ENCODE measurements around the gene DCAF12.

The DCAF12 gene

DNA sequence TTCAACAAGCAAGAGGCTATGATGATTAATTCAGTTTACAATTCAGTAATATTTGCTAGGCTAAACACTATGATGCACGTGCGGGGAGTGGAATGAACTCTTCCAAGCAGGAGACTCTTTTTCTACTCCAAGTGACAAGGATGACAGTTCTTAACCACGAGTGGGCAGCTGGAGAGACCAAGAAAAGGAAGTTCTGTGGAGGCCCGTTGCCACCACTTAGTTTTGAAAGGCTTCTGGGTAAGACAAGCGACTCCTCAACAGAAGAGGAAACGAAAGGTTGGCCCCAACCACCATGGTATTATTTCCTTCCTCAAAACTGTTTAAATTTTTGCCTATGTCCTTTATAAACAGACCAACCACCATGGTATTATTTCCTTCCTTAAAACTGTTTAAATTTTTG lies 2.8 kb downstream of the DCAF12 start:
- H3K4me1 ChIP-seq (ENCODE audit: control insufficient read depth, insufficient read depth, low read length) = peaks cover 29% of the 10 kb centered on the region
- no peaks in the 10 kb centered on the region for H3K9me3 ChIP-seq (ENCODE audit: control insufficient read depth, low read length)
- no peaks in the 10 kb centered on the region for H3K27me3 ChIP-seq (ENCODE audit: control insufficient read depth, insufficient read depth, low read length)
- H3K4me3 ChIP-seq (ENCODE audit: low read length) = no peak overlapping the region
- no peaks in the 10 kb centered on the region for H3K36me3 ChIP-seq (ENCODE audit: control insufficient read depth, insufficient read depth, low read length)
- H3K9ac ChIP-seq (ENCODE audit: low read length) = peak overlapping the region; percentile 16

DNA sequence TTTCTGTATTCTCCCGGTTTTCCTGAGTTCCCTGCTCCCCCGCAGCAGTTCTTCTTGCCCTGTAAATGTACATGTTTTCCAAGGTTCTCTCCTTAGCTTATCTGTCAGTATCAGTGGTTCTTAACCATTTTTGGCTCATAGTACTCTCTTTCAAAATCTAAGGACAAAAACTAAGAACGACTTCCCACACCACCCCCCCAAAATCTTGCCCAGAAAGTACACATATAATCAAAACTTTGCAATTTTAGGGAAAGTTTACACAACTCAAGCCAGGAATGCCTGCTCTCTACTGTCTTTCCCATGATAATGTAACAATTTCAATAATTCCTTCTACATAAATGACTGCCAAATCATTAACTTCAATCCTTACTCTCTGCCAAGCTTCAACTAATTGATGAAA lies 4.5 kb downstream of the DCAF12 start:
- Histone ChIP-seq H3K9ac (ENCODE audit: low read length) (no peak overlapping the region), H3K36me3 (ENCODE audit: control insufficient read depth, insufficient read depth, low read length) (no peaks in the 10 kb centered on the region), H3K4me1 (ENCODE audit: control insufficient read depth, insufficient read depth, low read length) (peaks cover 24% of the 10 kb centered on the region), H3K9me3 (ENCODE audit: control insufficient read depth, low read length) (no peaks in the 10 kb centered on the region), H3K4me3 (ENCODE audit: low read length) (no peak overlapping the region), H3K27me3 (ENCODE audit: control insufficient read depth, insufficient read depth, low read length) (no peaks in the 10 kb centered on the region)

DNA sequence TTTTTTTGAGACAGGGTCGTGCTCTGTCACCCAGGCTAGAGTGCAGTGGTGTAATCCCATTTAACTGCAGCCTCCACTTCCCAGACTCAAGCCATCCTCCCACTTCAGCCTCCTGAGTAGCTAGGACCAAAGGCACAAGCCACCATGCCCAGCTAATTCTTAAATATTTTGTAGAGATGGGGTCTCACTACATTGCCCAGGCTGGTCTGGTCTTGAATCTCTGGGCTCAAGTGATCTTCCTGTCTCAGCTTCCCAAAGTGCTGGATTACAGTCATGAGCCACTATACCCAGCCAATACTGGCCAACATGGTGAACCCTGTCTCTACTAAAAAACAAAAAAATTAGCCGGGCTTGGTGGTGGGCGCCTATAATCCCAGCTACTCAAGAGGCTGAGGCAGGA lies 6.8 kb downstream of the DCAF12 start:
- Histone ChIP-seq H3K4me1 (ENCODE audit: control insufficient read depth, insufficient read depth, low read length) (peaks cover 14% of the 10 kb centered on the region), H3K27me3 (ENCODE audit: control insufficient read depth, insufficient read depth, low read length) (no peaks in the 10 kb centered on the region), H3K36me3 (ENCODE audit: control insufficient read depth, insufficient read depth, low read length) (no peaks in the 10 kb centered on the region), H3K4me3 (ENCODE audit: low read length) (no peak overlapping the region), H3K9me3 (ENCODE audit: control insufficient read depth, low read length) (no peaks in the 10 kb centered on the region), H3K9ac (ENCODE audit: low read length) (no peak overlapping the region)

DNA sequence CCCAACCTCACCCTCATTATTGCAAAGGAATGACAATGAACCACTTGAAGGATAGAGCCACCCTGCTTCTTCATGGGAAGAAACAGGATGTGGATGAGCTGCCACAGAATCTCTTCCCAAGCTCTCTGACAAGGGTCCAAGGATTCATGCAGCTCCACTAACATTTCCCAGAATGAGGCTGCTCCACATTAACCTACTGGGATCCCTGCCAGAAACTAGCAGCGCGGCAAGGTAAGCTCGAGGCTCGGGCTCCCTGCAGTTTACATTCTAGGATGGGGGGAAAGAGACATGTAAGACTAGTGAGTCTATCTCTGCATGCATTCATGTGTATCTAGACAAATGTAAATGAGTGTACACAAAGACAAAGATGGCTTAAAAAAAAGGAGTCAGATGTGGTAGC lies 12.1 kb downstream of the DCAF12 start:
- no peaks in the 10 kb centered on the region for H3K27me3 ChIP-seq (ENCODE audit: control insufficient read depth, insufficient read depth, low read length)
- no peak overlapping the region for H3K9ac ChIP-seq (ENCODE audit: low read length)
- no peak overlapping the region for H3K4me3 ChIP-seq (ENCODE audit: low read length)
- no peaks in the 10 kb centered on the region for H3K9me3 ChIP-seq (ENCODE audit: control insufficient read depth, low read length)
- no peaks in the 10 kb centered on the region for H3K4me1 ChIP-seq (ENCODE audit: control insufficient read depth, insufficient read depth, low read length)
- H3K36me3 ChIP-seq (ENCODE audit: control insufficient read depth, insufficient read depth, low read length) = no peaks in the 10 kb centered on the region

GRCh38 chr9:34106110-34106509 lies 20.4 kb downstream of the DCAF12 start:
- Histone ChIP-seq H3K4me1 (ENCODE audit: control insufficient read depth, insufficient read depth, low read length) (no peaks in the 10 kb centered on the region), H3K9me3 (ENCODE audit: control insufficient read depth, low read length) (no peaks in the 10 kb centered on the region), H3K4me3 (ENCODE audit: low read length) (no peak overlapping the region), H3K36me3 (ENCODE audit: control insufficient read depth, insufficient read depth, low read length) (peaks cover 7% of the 10 kb centered on the region), H3K27me3 (ENCODE audit: control insufficient read depth, insufficient read depth, low read length) (no peaks in the 10 kb centered on the region), H3K9ac (ENCODE audit: low read length) (no peak overlapping the region)

DNA sequence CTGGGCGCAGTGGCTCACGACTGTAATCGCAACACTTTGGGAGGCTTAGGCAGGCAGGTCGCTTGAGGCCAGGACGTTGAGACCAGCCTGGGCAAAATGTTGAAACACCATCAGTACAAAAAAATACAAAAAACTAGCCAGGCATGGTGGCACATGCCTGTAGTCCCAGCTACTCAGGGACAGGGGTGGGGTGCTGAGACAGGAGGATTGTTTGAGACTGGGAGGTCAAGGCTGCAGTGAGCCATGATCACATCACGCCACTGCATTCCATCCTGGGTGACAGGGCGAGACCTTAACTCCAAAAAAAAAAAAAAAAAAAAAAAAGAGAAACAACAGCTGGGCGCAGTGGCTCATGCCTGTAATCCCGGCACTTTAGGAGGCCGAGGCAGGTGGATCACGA lies 23.7 kb downstream of the DCAF12 start:
- no peak overlapping the region for H3K9ac ChIP-seq (ENCODE audit: low read length)
- peaks cover 7% of the 10 kb centered on the region for H3K36me3 ChIP-seq (ENCODE audit: control insufficient read depth, insufficient read depth, low read length)
- no peaks in the 10 kb centered on the region for H3K27me3 ChIP-seq (ENCODE audit: control insufficient read depth, insufficient read depth, low read length)
- no peaks in the 10 kb centered on the region for H3K4me1 ChIP-seq (ENCODE audit: control insufficient read depth, insufficient read depth, low read length)
- H3K4me3 ChIP-seq (ENCODE audit: low read length) = no peak overlapping the region
- no peaks in the 10 kb centered on the region for H3K9me3 ChIP-seq (ENCODE audit: control insufficient read depth, low read length)

- peaks cover 13% of the 10 kb centered on the region for H3K36me3 ChIP-seq (ENCODE audit: control insufficient read depth, insufficient read depth, low read length)
Observed at GRCh38 chr9:34098307-34098706, 28.2 kb downstream of the DCAF12 start.

DNA sequence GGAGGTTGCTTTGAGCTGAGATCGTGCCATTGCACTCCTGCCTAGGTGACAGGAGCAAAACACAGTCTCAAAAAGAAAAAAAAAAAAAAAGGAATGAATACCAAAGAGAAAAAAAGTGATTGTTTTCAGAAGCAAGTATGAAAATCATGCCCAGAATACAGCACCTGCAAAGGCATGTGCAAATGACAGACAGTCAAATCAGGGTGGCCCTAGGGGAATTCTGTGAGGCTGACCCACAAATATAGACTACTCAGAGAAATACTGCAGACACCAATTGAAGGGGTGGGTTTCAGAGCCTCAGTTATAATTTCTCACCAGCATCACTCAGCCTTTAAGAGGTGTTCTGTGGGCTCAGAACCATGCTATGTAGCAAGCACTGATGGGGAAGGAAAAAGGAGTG lies 28.6 kb downstream of the DCAF12 start:
- no peak overlapping the region for H3K9ac ChIP-seq (ENCODE audit: low read length)
- peaks cover 16% of the 10 kb centered on the region for H3K36me3 ChIP-seq (ENCODE audit: control insufficient read depth, insufficient read depth, low read length)

More at GRCh38 chr9:34098307-34098706, 28.2 kb downstream of the DCAF12 start:
- Histone ChIP-seq H3K27me3 (ENCODE audit: control insufficient read depth, insufficient read depth, low read length) (no peaks in the 10 kb centered on the region), H3K9me3 (ENCODE audit: control insufficient read depth, low read length) (no peaks in the 10 kb centered on the region), H3K9ac (ENCODE audit: low read length) (no peak overlapping the region), H3K4me1 (ENCODE audit: control insufficient read depth, insufficient read depth, low read length) (no peaks in the 10 kb centered on the region), H3K4me3 (ENCODE audit: low read length) (no peak overlapping the region)

DNA sequence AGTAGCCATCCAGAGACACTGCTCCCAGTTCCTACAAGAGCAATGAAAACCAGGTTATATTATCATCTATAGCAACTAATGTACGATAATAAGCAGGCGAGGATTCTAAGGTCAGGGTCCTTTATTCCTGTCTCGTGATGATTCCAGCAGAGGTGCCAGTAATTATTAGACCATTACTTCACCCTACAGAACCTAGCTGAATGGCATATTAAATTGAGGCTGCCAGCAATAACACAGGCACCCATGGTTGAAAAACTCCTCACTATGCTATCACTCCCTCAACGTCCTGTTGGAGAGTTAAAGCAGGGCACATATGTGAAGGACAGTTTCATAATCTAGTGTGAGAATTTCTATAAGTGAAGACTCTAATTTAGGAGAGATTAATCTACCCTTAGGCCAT lies 29.7 kb downstream of the DCAF12 start:
- Histone ChIP-seq H3K9ac (ENCODE audit: low read length) (no peak overlapping the region), H3K4me1 (ENCODE audit: control insufficient read depth, insufficient read depth, low read length) (no peaks in the 10 kb centered on the region), H3K36me3 (ENCODE audit: control insufficient read depth, insufficient read depth, low read length) (peaks cover 16% of the 10 kb centered on the region), H3K4me3 (ENCODE audit: low read length) (no peak overlapping the region), H3K9me3 (ENCODE audit: control insufficient read depth, low read length) (no peaks in the 10 kb centered on the region), H3K27me3 (ENCODE audit: control insufficient read depth, insufficient read depth, low read length) (no peaks in the 10 kb centered on the region)

More for the DNA sequence above, 28.6 kb downstream of the DCAF12 start:
- no peaks in the 10 kb centered on the region for H3K9me3 ChIP-seq (ENCODE audit: control insufficient read depth, low read length)
- H3K4me1 ChIP-seq (ENCODE audit: control insufficient read depth, insufficient read depth, low read length) = no peaks in the 10 kb centered on the region
- no peak overlapping the region for H3K4me3 ChIP-seq (ENCODE audit: low read length)
- no peaks in the 10 kb centered on the region for H3K27me3 ChIP-seq (ENCODE audit: control insufficient read depth, insufficient read depth, low read length)

- no peak overlapping the region for H3K4me3 ChIP-seq (ENCODE audit: low read length)
- no peak overlapping the region for H3K9ac ChIP-seq (ENCODE audit: low read length)
- H3K4me1 ChIP-seq (ENCODE audit: control insufficient read depth, insufficient read depth, low read length) = no peaks in the 10 kb centered on the region
- H3K9me3 ChIP-seq (ENCODE audit: control insufficient read depth, low read length) = no peaks in the 10 kb centered on the region
- peaks cover 16% of the 10 kb centered on the region for H3K36me3 ChIP-seq (ENCODE audit: control insufficient read depth, insufficient read depth, low read length)
- no peaks in the 10 kb centered on the region for H3K27me3 ChIP-seq (ENCODE audit: control insufficient read depth, insufficient read depth, low read length)
Observed at GRCh38 chr9:34093578-34093977, 32.9 kb downstream of the DCAF12 start.

DNA sequence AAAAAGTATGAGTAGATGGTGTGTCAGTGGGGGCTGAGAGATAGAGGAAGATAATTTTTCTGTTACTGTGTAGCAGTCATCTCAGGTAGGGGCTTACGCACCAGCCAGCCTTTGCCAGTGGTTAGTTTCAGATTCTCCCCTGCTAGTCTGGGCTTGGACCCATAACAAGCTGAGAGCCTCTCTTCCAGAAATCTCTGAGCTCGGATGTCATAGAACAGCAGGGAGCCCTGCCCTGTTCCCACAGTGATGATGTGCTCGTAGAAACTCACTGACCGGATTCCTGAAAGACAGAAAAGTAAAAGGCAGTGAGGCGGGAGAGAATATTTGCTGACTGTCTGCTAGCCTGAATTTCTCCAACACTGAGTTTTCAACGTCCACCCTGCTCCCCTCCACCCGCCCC lies 37.2 kb downstream of the DCAF12 start:
- H3K27me3 ChIP-seq (ENCODE audit: control insufficient read depth, insufficient read depth, low read length) = no peaks in the 10 kb centered on the region
- H3K4me3 ChIP-seq (ENCODE audit: low read length) = no peak overlapping the region
- H3K9me3 ChIP-seq (ENCODE audit: control insufficient read depth, low read length) = no peaks in the 10 kb centered on the region
- H3K36me3 ChIP-seq (ENCODE audit: control insufficient read depth, insufficient read depth, low read length) = peaks cover 10% of the 10 kb centered on the region
- no peaks in the 10 kb centered on the region for H3K4me1 ChIP-seq (ENCODE audit: control insufficient read depth, insufficient read depth, low read length)
- H3K9ac ChIP-seq (ENCODE audit: low read length) = no peak overlapping the region

GRCh38 chr9:34087370-34087769 lies 39.1 kb downstream of the DCAF12 start:
- no peaks in the 10 kb centered on the region for H3K9me3 ChIP-seq (ENCODE audit: control insufficient read depth, low read length)
- no peak overlapping the region for H3K9ac ChIP-seq (ENCODE audit: low read length)
- H3K4me3 ChIP-seq (ENCODE audit: low read length) = no peak overlapping the region
- H3K36me3 ChIP-seq (ENCODE audit: control insufficient read depth, insufficient read depth, low read length) = no peaks in the 10 kb centered on the region
- no peaks in the 10 kb centered on the region for H3K4me1 ChIP-seq (ENCODE audit: control insufficient read depth, insufficient read depth, low read length)
- H3K27me3 ChIP-seq (ENCODE audit: control insufficient read depth, insufficient read depth, low read length) = no peaks in the 10 kb centered on the region

DNA sequence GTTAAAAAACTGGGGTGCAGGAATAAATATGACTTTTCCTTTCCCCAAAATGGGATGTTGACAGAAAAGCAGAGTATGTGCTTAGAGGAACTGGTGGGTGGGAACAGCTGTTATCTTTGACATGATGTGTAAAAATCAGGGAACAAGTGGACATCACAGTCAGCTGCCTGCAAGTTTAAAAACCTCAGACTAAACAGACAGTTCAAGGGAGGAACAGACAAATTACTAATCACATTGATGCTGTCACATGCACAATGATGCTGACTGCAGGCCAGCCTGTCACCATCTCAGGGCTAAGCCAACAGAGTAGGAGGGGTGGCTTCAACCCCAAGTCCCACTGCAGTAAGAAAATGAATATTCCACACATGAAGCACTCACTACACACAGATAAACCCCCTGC lies 39.6 kb downstream of the DCAF12 start:
- Histone ChIP-seq H3K4me3 (ENCODE audit: low read length) (no peak overlapping the region), H3K9ac (ENCODE audit: low read length) (no peak overlapping the region), H3K36me3 (ENCODE audit: control insufficient read depth, insufficient read depth, low read length) (no peaks in the 10 kb centered on the region), H3K9me3 (ENCODE audit: control insufficient read depth, low read length) (no peaks in the 10 kb centered on the region), H3K27me3 (ENCODE audit: control insufficient read depth, insufficient read depth, low read length) (no peaks in the 10 kb centered on the region), H3K4me1 (ENCODE audit: control insufficient read depth, insufficient read depth, low read length) (no peaks in the 10 kb centered on the region)
